Measurements from ENCODE around the gene TFB1M. TPM values are rescaled to one million over a fixed set of nuclear protein-coding genes. Genes with fewer than 3 reads are reported as not detected.

Gene TFB1M
- total RNA-seq, 1 donor from 2014 or later: 19.1 TPM

DNA sequence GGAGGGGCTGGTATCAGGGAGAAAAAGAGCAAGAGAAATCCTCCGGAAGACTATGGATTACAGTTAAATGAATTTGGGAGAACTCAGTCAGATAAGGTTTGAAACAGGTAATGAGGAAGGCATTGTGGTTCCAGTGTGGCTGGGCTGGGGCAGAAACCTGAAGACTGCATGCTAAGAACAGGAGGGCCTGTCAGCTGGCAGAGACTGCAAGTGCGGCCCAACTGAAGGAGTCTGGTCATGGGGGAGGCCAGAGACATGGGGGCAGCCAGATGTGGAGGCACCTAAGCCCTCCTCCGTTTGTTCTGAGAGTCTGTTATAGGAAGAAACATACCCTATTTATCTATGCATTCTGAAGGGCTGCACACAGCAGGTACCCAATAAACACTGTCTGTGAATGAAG is 16.6 kb downstream of the TFB1M start:
- no peak for DNase-seq (ENCODE audit: extremely low spot score, unreplicated experiment)
- H3K27ac Mint-ChIP-seq (ENCODE audit: unreplicated experiment): no peak overlapping the region
- H3K9me3 Mint-ChIP-seq (ENCODE audit: unreplicated experiment): no peaks in the 10 kb centered on the region
- TF ChIP-seq, protein P1, sequence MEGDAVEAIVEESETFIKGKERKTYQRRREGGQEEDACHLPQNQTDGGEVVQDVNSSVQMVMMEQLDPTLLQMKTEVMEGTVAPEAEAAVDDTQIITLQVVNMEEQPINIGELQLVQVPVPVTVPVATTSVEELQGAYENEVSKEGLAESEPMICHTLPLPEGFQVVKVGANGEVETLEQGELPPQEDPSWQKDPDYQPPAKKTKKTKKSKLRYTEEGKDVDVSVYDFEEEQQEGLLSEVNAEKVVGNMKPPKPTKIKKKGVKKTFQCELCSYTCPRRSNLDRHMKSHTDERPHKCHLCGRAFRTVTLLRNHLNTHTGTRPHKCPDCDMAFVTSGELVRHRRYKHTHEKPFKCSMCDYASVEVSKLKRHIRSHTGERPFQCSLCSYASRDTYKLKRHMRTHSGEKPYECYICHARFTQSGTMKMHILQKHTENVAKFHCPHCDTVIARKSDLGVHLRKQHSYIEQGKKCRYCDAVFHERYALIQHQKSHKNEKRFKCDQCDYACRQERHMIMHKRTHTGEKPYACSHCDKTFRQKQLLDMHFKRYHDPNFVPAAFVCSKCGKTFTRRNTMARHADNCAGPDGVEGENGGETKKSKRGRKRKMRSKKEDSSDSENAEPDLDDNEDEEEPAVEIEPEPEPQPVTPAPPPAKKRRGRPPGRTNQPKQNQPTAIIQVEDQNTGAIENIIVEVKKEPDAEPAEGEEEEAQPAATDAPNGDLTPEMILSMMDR (IDR thresholded peaks at IDR 0.05): no peak
- H3K27me3 Mint-ChIP-seq (ENCODE audit: unreplicated experiment): no peaks in the 10 kb centered on the region
- H3K36me3 Mint-ChIP-seq (ENCODE audit: unreplicated experiment): peaks cover 23% of the 10 kb centered on the region
- no peak overlapping the region for H3K4me3 Mint-ChIP-seq (ENCODE audit: unreplicated experiment)
- H3K4me1 Mint-ChIP-seq (ENCODE audit: unreplicated experiment): peaks cover 20% of the 10 kb centered on the region

DNA sequence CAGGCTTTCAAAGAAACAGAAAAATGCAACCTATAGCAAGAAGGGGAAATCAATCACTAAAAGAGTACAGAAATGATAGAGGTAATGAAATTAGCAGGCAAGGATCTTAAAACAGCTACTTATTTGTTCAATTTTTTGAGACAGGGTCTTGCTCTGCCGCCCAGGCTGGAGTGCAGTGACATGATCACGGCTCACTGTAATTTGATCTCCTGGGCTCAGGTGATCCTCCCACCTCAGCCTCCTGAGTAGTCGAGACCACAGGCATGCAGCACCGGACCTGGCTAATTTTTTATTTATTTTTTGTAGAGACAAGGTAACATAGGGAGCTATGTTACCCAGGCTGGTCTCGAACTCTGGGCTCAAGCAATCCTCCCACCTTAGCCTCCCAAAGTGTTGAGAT is 21.6 kb downstream of the TFB1M start:
- H3K4me1 Mint-ChIP-seq (ENCODE audit: unreplicated experiment): peaks cover 17% of the 10 kb centered on the region
- no peak overlapping the region for H3K27ac Mint-ChIP-seq (ENCODE audit: unreplicated experiment)
- peaks cover 35% of the 10 kb centered on the region for H3K36me3 Mint-ChIP-seq (ENCODE audit: unreplicated experiment)
- H3K27me3 Mint-ChIP-seq (ENCODE audit: unreplicated experiment): no peaks in the 10 kb centered on the region
- no peak overlapping the region for H3K4me3 Mint-ChIP-seq (ENCODE audit: unreplicated experiment)
- TF ChIP-seq, protein P1 (IDR thresholded peaks at IDR 0.05): no peak
- H3K9me3 Mint-ChIP-seq (ENCODE audit: unreplicated experiment): no peaks in the 10 kb centered on the region
- no peak for DNase-seq (ENCODE audit: extremely low spot score, unreplicated experiment)

DNA sequence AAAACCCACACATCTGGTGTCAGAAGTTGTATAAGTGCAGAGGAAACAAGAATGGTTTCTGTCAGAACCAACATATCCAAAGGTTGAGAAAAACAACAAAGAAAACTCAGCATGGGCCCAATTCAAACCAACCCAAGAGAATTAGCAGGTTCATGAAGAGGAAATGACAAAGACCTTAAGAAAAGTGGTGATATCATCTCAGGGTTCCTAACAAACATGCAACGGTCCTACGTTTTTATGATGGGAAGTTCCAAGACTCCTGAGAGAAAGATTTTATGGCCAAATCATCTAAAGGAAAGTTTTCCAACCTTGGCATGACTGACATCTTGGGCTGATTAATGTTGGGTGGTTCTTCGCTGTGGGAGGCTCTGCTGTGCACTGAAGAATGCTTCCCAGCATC is 23.0 kb downstream of the TFB1M start:
- DNase-seq (ENCODE audit: extremely low spot score, unreplicated experiment): no peak
- H3K27ac Mint-ChIP-seq (ENCODE audit: unreplicated experiment): no peak overlapping the region
- H3K4me3 Mint-ChIP-seq (ENCODE audit: unreplicated experiment): no peak overlapping the region
- TF ChIP-seq, protein P1 (IDR thresholded peaks at IDR 0.05): no peak
- no peaks in the 10 kb centered on the region for H3K9me3 Mint-ChIP-seq (ENCODE audit: unreplicated experiment)
- H3K27me3 Mint-ChIP-seq (ENCODE audit: unreplicated experiment): no peaks in the 10 kb centered on the region
- H3K36me3 Mint-ChIP-seq (ENCODE audit: unreplicated experiment): peaks cover 30% of the 10 kb centered on the region
- H3K4me1 Mint-ChIP-seq (ENCODE audit: unreplicated experiment): peaks cover 12% of the 10 kb centered on the region

DNA sequence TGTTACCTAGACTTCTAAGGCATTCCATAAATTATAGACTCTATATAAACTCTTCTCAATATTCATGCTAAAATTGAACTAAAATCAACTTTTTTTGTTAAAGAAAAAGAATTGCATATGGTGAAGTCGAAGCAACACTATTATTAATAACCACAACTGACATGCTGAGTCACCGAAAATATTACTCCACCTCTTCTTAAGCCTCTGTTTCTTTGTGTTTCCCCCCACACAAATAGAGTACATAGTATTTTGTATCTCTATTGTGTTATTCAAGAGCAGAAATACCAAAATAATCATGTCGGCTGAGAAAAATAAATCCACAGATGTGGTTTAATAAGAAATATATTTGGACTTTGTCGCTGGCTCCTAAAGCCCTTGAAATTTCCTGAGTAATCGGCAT is 23.8 kb downstream of the TFB1M start:
- no peak overlapping the region for H3K27ac Mint-ChIP-seq (ENCODE audit: unreplicated experiment)
- DNase-seq (ENCODE audit: extremely low spot score, unreplicated experiment): no peak
- H3K9me3 Mint-ChIP-seq (ENCODE audit: unreplicated experiment): no peaks in the 10 kb centered on the region
- H3K4me1 Mint-ChIP-seq (ENCODE audit: unreplicated experiment): peaks cover 12% of the 10 kb centered on the region
- peaks cover 30% of the 10 kb centered on the region for H3K36me3 Mint-ChIP-seq (ENCODE audit: unreplicated experiment)
- H3K4me3 Mint-ChIP-seq (ENCODE audit: unreplicated experiment): no peak overlapping the region
- TF ChIP-seq, protein P1 (IDR thresholded peaks at IDR 0.05): no peak
- H3K27me3 Mint-ChIP-seq (ENCODE audit: unreplicated experiment): no peaks in the 10 kb centered on the region

DNA sequence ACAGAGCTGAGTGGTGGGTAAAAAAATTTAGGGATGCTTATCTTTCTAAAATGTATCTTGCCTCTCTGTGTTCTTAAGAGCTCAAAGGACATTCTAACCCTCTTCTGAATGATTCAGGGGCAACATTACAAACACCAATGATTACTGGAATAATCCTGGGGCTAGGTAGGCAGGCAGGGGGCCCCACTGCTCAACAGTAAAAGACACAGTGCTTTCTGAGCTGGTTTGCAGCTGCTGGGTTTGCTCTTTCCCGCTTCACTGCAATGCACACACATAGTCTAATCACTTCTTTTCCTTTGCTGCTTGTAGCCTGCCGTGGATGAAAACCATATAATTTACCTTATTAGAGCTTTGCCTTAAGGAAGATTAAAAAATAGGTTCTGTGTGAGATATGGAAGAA is 26.5 kb downstream of the TFB1M start:
- Mint-ChIP-seq H3K27me3 (ENCODE audit: unreplicated experiment) (no peaks in the 10 kb centered on the region), H3K27ac (ENCODE audit: unreplicated experiment) (no peak overlapping the region), H3K4me1 (ENCODE audit: unreplicated experiment) (peaks cover 12% of the 10 kb centered on the region), H3K9me3 (ENCODE audit: unreplicated experiment) (no peaks in the 10 kb centered on the region), H3K36me3 (ENCODE audit: unreplicated experiment) (peaks cover 37% of the 10 kb centered on the region), H3K4me3 (ENCODE audit: unreplicated experiment) (no peak overlapping the region)
- TF ChIP-seq, protein P1 (IDR thresholded peaks at IDR 0.05): peak; percentile 9
- no peak for DNase-seq (ENCODE audit: extremely low spot score, unreplicated experiment)
